HepG2 (cell line): ENCODE measurements around the gene HEPHL1. TPM values are rescaled to one million over a fixed set of nuclear protein-coding genes. Genes with fewer than 3 reads are reported as not detected.

Experiments used
- ATAC-seq: fragments of 200-7000 bp; cut with Tn5 transposase; 3 replicates; pipeline ENCODE4 v1.9.1; 2020; ENCODE audit warnings: mild to moderate bottlenecking, moderate library complexity
- BruUV-seq: library from RNA; stranded (reverse); fragments of 400-500 nt; replicated peaks from 2 replicates; lab custom pipeline; 2021; lab: Mats Ljungman, UMichigan
- CTCF ChIA-PET: fragments of 300-600 bp; formaldehyde crosslinking; extraction: SDS; loops from one replicate; lab custom pipeline; 2021; ENCODE audit warnings: low total read pairs, inconsistent platforms, low intra/inter-chr PET ratio; lab: Yijun Ruan, JAX
- POLR2A ChIA-PET: fragments of 350-600 bp; sonication (Branson Sonifier 250); formaldehyde crosslinking; loops from one replicate; lab custom pipeline; 2020; ENCODE audit warnings: antibody characterized with exemption, inconsistent platforms; lab: Yijun Ruan, JAX
- DNase-seq: peaks from one replicate; pipeline ENCODE4 v3.0.0-alpha.2; 2015; ENCODE audit warnings: low spot score
- FAIRE-seq: peaks from 3 replicates; lab custom pipeline; 2011; peaks lifted over from hg19 to GRCh38; lab: Jason Lieb, UNC
- H2AFZ ChIP-seq: one replicate; pipeline ENCODE4 v1.6.1; 2011; ENCODE audit warnings: low read length, inconsistent platforms
- H3K27ac ChIP-seq: fragments of 300-600 bp; 3 replicates; pipeline ENCODE4 v1.8.0; 2011; ENCODE audit warnings: mixed run types, mild to moderate bottlenecking, mixed read lengths, low read length, inconsistent platforms; ENCODE audit not compliant: insufficient read depth; ENCODE audit errors: extremely low read length
- H3K27me3 ChIP-seq, 2 experiments: fragments of 200-600 bp in 1 of 2; 2 replicates in 1 of 2; 3 replicates in 1 of 2; pipeline versions ENCODE4 v1.6.0 to v1.8.0; 2011; ENCODE audit warnings: low read length in 2 of 2, mild to moderate bottlenecking in 2 of 2, moderate library complexity in 2 of 2, inconsistent platforms in 1 of 2; ENCODE audit not compliant: insufficient read depth in 2 of 2, control insufficient read depth in 1 of 2
- H3K36me3 ChIP-seq, 2 experiments: fragments of 200-600 bp in 1 of 2; replicated peaks in 1 of 2; 2 replicates in 1 of 2; 3 replicates in 1 of 2; pipeline versions ENCODE4 v1.5.1 to v1.8.0; 2011; ENCODE audit warnings: low read length in 2 of 2, inconsistent platforms in 1 of 2; ENCODE audit not compliant: insufficient read depth in 2 of 2, control insufficient read depth in 1 of 2
- H3K4me1 ChIP-seq: 2 replicates; pipeline ENCODE4 v1.5.1; 2012; ENCODE audit warnings: low read length, inconsistent platforms; ENCODE audit not compliant: insufficient read depth
- H3K4me2 ChIP-seq: 2 replicates; pipeline ENCODE4 v1.6.0; 2011; ENCODE audit warnings: low read depth, low read length, inconsistent platforms
- H3K4me3 ChIP-seq, 3 experiments: fragments of 200-600 bp in 1 of 3; sonication (generic), shearing (Covaris generic) in 1 of 3; replicated peaks in 1 of 3; 2 replicates each; pipeline ENCODE4 v1.5.1; 2011 to 2016; ENCODE audit warnings: low read length in 3 of 3, inconsistent platforms in 2 of 3, low read depth in 2 of 3, mild to moderate bottlenecking in 2 of 3, control low read depth in 1 of 3, mixed read lengths in 1 of 3; ENCODE audit not compliant: insufficient read depth in 1 of 3
- H3K79me2 ChIP-seq: one replicate; pipeline ENCODE4 v1.6.1; 2011; ENCODE audit warnings: low read length, inconsistent platforms; ENCODE audit not compliant: insufficient read depth
- H3K9ac ChIP-seq: 2 replicates; pipeline ENCODE4 v1.6.0; 2011; ENCODE audit warnings: mild to moderate bottlenecking, low read depth, low read length, inconsistent platforms; ENCODE audit not compliant: insufficient read depth
- H3K9me3 ChIP-seq: 2 replicates; pipeline ENCODE4 v1.5.1; 2012; ENCODE audit warnings: mild to moderate bottlenecking, low read length
- H4K20me1 ChIP-seq: 2 replicates; pipeline ENCODE4 v1.6.0; 2011; ENCODE audit warnings: inconsistent platforms, mild to moderate bottlenecking, low read length, moderate library complexity; ENCODE audit not compliant: insufficient read depth
- CCAR2 ChIP-seq: fragments of 200-400 bp; formaldehyde crosslinking; optimal IDR thresholded peaks from 2 replicates; pipeline ENCODE3; 2018; ENCODE audit warnings: low read depth, mild to moderate bottlenecking, low read length, moderate library complexity
- EED ChIP-seq: sonication (generic); formaldehyde crosslinking; IDR thresholded peaks from 2 replicates; pipeline ENCODE4 v1.5.0; 2020; ENCODE audit warnings: mild to moderate bottlenecking, missing genetic modification reagents
- HNRNPK ChIP-seq: fragments of 200-400 bp; formaldehyde crosslinking; IDR thresholded peaks from 2 replicates; pipeline ENCODE4 v1.6.1; 2018; ENCODE audit warnings: low read length, low read depth, moderate library complexity, mild to moderate bottlenecking; ENCODE audit not compliant: poor library complexity, severe bottlenecking
- NFE2 ChIP-seq: sonication (generic); formaldehyde crosslinking; IDR thresholded peaks from 2 replicates; pipeline ENCODE4 v1.4.0; 2020; ENCODE audit warnings: missing genetic modification reagents
- PHF5A ChIP-seq: IDR thresholded peaks from one replicate; pipeline ENCODE4 v1.6.1; 2018; ENCODE audit warnings: low read depth, missing genetic modification reagents; ENCODE audit not compliant: unreplicated experiment
- RBAK ChIP-seq: sonication (generic); formaldehyde crosslinking; IDR thresholded peaks from 2 replicates; pipeline ENCODE4 v1.5.1; 2020; ENCODE audit warnings: mild to moderate bottlenecking, missing genetic modification reagents
- SCMH1 ChIP-seq: sonication (generic); formaldehyde crosslinking; IDR thresholded peaks from 2 replicates; pipeline ENCODE4 v1.9.0; 2021; ENCODE audit warnings: missing genetic modification reagents, mild to moderate bottlenecking, borderline replicate concordance
- SIN3A ChIP-seq: IDR thresholded peaks from 2 replicates; pipeline ENCODE4 v1.6.1; 2011; ENCODE audit warnings: low read depth, mild to moderate bottlenecking, control low read depth, low read length, borderline replicate concordance
- SP5 ChIP-seq: IDR thresholded peaks from 2 replicates; pipeline ENCODE4 v1.6.1; 2016; ENCODE audit warnings: low read depth, borderline replicate concordance
- TARDBP ChIP-seq: sonication (generic); formaldehyde crosslinking; IDR thresholded peaks from 2 replicates; pipeline ENCODE4 v1.8.0; 2022; ENCODE audit warnings: mild to moderate bottlenecking, missing genetic modification reagents
- ZNF430 ChIP-seq: sonication (generic); formaldehyde crosslinking; IDR thresholded peaks from 2 replicates; pipeline ENCODE4 v1.9.0; 2021; ENCODE audit warnings: mild to moderate bottlenecking, missing genetic modification reagents
- ZNF441 ChIP-seq: sonication (generic); formaldehyde crosslinking; IDR thresholded peaks from 2 replicates; pipeline ENCODE4 v1.7.0; 2021; ENCODE audit warnings: missing genetic modification reagents, borderline replicate concordance
- ZNF556 ChIP-seq: sonication (generic); formaldehyde crosslinking; IDR thresholded peaks from 2 replicates; pipeline ENCODE4 v1.4.0; 2020; ENCODE audit warnings: mild to moderate bottlenecking, missing genetic modification reagents, borderline replicate concordance
- WGBS: methylation state at CpG from one replicate; pipeline ENCODE4 v1.1.6; 2017; ENCODE audit warnings: low lambda C conversion rate; 5-methylcytosine and 5-hydroxymethylcytosine counted together
- in situ Hi-C: cut with HindIII; loops from 2 replicates; pipeline ENCODE4 v1.10.0; 2017; ENCODE audit warnings: low pct_unique_long_range_greater_than_20kb; ENCODE audit not compliant: extremely low pct_ligation_motif_present
- intact Hi-C: fragments of 100-400 bp; cut with micrococcal nuclease; formaldehyde crosslinking; loops from one replicate; pipeline ENCODE4 v1.10.0; 2022; ENCODE audit not compliant: unreplicated experiment
- polyA plus RNA-seq, 8 experiments: library from polyadenylated mRNA; depleted of rRNA in 3 of 8; stranded (reverse) in 7 of 8; unstranded in 1 of 8; fragments of >200 nt; fragmentation: Illumina TruSeq in 4 of 8; extraction: Trizol in 4 of 8; gene quantifications; 2 replicates each; pipeline versions ENCODE4 v1.2.1 to v1.2.3, GENCODE V29; 2011 to 2016; ENCODE audit warnings: low read depth in 4 of 8, missing spikeins in 1 of 8, mixed read lengths in 1 of 8; ENCODE audit not compliant: insufficient read depth in 1 of 8
- total RNA-seq, 5 experiments: library from RNA; depleted of rRNA; stranded (reverse); fragments of >200 nt; fragmentation: Illumina TruSeq; extraction: Trizol; gene quantifications; 2 replicates each; pipeline ENCODE4 v1.2.3, GENCODE V29; 2016; ENCODE audit warnings: low read depth in 1 of 5
- TF ChIP-seq, protein P1 (sequence below): sonication (generic); formaldehyde crosslinking; IDR thresholded peaks from 2 replicates; pipeline ENCODE4 v1.9.0; 2021; ENCODE audit warnings: mild to moderate bottlenecking, missing genetic modification reagents
- TF ChIP-seq, protein P2 (sequence below): sonication (generic); formaldehyde crosslinking; IDR thresholded peaks from 2 replicates; pipeline ENCODE4 v1.8.1; 2022; ENCODE audit warnings: low read depth, mild to moderate bottlenecking, missing genetic modification reagents
- TF ChIP-seq, protein P3 (sequence below): sonication (generic); formaldehyde crosslinking; IDR thresholded peaks from 2 replicates; pipeline ENCODE4 v1.4.0; 2020; ENCODE audit warnings: low read depth, mild to moderate bottlenecking, missing genetic modification reagents

Gene HEPHL1
- total and polyA plus RNA-seq, 2 of the 13 experiments (the other 11 are each of a cell fraction or from before 2014, with no cell fraction given) = 0.04 to 0.05 TPM

DNA sequence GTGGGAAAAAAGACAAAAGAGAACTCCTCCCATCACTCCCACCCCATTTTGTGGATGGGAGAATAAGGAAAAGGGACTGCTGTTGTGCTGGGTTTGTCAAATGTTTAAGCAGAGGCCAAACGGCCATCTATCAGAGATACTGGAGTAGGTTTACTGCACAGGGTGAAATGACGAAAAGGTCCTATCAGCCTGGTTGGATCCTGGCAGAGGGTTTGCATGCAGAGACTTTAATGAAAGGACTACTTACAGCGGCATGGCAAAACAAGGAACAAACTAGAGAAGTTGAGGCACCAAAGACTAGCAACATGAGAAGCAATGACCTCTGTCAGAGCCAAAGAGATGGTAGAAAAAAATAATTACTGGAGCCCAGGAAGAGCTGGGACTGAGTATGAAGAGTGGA lies 32.2 kb upstream of the HEPHL1 start:
- no peak overlapping the region for H2AFZ ChIP-seq
- H3K4me1 ChIP-seq = no peaks in the 10 kb centered on the region
- no TSS peak for BruUV-seq
- H3K4me2 ChIP-seq = no peak overlapping the region
- FAIRE-seq (no peak), DNase-seq (no peak), ATAC-seq (no peak)
- ChIA-PET POLR2A (no interaction called here), CTCF (no interaction called here)
- H3K27me3 ChIP-seq = no peaks in the 10 kb centered on the region; a peak in 1 of 5 replicates
- intact Hi-C loops (no loop called here), in situ Hi-C loops (no loop called here)
- no peak overlapping the region for H3K9ac ChIP-seq
- no peaks in the 10 kb centered on the region for H3K79me2 ChIP-seq
- no peaks in the 10 kb centered on the region for H4K20me1 ChIP-seq
- peaks cover 20% of the 10 kb centered on the region for H3K9me3 ChIP-seq
- no peak overlapping the region for H3K27ac ChIP-seq
- 3% methylated on average over 3 of the region's 3 CpGs for WGBS
- no peak overlapping the region for H3K4me3 ChIP-seq
- H3K36me3 ChIP-seq = no peaks in the 10 kb centered on the region
- TF ChIP-seq ZNF441 (no peak), CCAR2 (no peak), SIN3A (no peak), SCMH1 (CRISPR knock-in tag) (no peak), ZNF556 (CRISPR knock-in tag) (no peak), NFE2 (CRISPR knock-in tag) (no peak), RBAK (CRISPR knock-in tag) (no peak), EED (CRISPR knock-in tag) (no peak), HNRNPK (no peak), TARDBP (CRISPR knock-in tag) (no peak), ZNF430 (no peak), PHF5A (CRISPR knock-in tag) (no peak), SP5 (CRISPR knock-in tag) (no peak)
- TF ChIP-seq, protein P1, sequence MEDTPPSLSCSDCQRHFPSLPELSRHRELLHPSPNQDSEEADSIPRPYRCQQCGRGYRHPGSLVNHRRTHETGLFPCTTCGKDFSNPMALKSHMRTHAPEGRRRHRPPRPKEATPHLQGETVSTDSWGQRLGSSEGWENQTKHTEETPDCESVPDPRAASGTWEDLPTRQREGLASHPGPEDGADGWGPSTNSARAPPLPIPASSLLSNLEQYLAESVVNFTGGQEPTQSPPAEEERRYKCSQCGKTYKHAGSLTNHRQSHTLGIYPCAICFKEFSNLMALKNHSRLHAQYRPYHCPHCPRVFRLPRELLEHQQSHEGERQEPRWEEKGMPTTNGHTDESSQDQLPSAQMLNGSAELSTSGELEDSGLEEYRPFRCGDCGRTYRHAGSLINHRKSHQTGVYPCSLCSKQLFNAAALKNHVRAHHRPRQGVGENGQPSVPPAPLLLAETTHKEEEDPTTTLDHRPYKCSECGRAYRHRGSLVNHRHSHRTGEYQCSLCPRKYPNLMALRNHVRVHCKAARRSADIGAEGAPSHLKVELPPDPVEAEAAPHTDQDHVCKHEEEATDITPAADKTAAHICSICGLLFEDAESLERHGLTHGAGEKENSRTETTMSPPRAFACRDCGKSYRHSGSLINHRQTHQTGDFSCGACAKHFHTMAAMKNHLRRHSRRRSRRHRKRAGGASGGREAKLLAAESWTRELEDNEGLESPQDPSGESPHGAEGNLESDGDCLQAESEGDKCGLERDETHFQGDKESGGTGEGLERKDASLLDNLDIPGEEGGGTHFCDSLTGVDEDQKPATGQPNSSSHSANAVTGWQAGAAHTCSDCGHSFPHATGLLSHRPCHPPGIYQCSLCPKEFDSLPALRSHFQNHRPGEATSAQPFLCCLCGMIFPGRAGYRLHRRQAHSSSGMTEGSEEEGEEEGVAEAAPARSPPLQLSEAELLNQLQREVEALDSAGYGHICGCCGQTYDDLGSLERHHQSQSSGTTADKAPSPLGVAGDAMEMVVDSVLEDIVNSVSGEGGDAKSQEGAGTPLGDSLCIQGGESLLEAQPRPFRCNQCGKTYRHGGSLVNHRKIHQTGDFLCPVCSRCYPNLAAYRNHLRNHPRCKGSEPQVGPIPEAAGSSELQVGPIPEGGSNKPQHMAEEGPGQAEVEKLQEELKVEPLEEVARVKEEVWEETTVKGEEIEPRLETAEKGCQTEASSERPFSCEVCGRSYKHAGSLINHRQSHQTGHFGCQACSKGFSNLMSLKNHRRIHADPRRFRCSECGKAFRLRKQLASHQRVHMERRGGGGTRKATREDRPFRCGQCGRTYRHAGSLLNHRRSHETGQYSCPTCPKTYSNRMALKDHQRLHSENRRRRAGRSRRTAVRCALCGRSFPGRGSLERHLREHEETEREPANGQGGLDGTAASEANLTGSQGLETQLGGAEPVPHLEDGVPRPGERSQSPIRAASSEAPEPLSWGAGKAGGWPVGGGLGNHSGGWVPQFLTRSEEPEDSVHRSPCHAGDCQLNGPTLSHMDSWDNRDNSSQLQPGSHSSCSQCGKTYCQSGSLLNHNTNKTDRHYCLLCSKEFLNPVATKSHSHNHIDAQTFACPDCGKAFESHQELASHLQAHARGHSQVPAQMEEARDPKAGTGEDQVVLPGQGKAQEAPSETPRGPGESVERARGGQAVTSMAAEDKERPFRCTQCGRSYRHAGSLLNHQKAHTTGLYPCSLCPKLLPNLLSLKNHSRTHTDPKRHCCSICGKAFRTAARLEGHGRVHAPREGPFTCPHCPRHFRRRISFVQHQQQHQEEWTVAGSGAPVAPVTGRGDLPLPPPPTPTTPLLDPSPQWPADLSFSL (CRISPR knock-in tag) = no peak
- TF ChIP-seq, protein P2, sequence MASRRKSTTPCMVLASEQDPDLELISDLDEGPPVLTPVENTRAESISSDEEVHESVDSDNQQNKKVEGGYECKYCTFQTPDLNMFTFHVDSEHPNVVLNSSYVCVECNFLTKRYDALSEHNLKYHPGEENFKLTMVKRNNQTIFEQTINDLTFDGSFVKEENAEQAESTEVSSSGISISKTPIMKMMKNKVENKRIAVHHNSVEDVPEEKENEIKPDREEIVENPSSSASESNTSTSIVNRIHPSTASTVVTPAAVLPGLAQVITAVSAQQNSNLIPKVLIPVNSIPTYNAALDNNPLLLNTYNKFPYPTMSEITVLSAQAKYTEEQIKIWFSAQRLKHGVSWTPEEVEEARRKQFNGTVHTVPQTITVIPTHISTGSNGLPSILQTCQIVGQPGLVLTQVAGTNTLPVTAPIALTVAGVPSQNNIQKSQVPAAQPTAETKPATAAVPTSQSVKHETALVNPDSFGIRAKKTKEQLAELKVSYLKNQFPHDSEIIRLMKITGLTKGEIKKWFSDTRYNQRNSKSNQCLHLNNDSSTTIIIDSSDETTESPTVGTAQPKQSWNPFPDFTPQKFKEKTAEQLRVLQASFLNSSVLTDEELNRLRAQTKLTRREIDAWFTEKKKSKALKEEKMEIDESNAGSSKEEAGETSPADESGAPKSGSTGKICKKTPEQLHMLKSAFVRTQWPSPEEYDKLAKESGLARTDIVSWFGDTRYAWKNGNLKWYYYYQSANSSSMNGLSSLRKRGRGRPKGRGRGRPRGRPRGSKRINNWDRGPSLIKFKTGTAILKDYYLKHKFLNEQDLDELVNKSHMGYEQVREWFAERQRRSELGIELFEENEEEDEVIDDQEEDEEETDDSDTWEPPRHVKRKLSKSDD (CRISPR knock-in tag) = no peak
- TF ChIP-seq, protein P3, sequence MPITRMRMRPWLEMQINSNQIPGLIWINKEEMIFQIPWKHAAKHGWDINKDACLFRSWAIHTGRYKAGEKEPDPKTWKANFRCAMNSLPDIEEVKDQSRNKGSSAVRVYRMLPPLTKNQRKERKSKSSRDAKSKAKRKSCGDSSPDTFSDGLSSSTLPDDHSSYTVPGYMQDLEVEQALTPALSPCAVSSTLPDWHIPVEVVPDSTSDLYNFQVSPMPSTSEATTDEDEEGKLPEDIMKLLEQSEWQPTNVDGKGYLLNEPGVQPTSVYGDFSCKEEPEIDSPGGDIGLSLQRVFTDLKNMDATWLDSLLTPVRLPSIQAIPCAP (CRISPR knock-in tag) = no peak
